Measurements from ENCODE around the gene MRPL58.
"Not testable (repeated sequence)": the region's sequence is repeated elsewhere in the genome, so short reads cannot be mapped to it uniquely, and the experiment has no call there.

Gene MRPL58

DNA sequence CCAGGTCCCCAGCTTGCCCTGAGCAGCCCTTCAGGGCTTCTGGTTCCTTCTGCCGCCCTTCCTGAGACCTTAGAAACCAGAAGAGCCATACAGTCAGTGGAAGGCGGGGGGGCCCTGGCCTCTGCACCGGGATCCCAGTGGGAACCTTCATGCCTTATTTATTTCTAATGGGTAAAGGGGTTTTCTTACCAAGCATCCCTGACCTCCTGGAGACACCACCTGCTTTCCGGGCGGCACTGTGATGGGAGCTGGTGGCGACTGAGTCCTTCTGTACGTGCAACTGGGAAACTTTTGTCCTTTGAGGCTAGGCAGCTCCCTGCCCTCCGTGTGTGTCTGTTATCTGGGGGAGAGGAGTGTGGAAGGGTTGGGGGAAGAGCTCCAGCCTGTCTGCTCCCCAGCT lies 7.2 kb upstream of the MRPL58 start:
- Histone ChIP-seq H3K4me2 (ENCODE audit: low read length) (no peak overlapping the region), H3K27ac (no peak overlapping the region), H3K4me3 (ENCODE audit: low read depth, low read length) (no peak overlapping the region), H3K9me3 (ENCODE audit: control insufficient read depth, low read length) (no peaks in the 10 kb centered on the region), H3K4me1 (no peaks in the 10 kb centered on the region), H3K36me3 (ENCODE audit: control insufficient read depth, insufficient read depth, low read length) (no peaks in the 10 kb centered on the region), H3K79me2 (no peaks in the 10 kb centered on the region), H2AFZ (no peak overlapping the region), H3K27me3 (ENCODE audit: control insufficient read depth, insufficient read depth, low read length) (no peaks in the 10 kb centered on the region), H3K9ac (no peak overlapping the region)
- TF ChIP-seq, protein P1, sequence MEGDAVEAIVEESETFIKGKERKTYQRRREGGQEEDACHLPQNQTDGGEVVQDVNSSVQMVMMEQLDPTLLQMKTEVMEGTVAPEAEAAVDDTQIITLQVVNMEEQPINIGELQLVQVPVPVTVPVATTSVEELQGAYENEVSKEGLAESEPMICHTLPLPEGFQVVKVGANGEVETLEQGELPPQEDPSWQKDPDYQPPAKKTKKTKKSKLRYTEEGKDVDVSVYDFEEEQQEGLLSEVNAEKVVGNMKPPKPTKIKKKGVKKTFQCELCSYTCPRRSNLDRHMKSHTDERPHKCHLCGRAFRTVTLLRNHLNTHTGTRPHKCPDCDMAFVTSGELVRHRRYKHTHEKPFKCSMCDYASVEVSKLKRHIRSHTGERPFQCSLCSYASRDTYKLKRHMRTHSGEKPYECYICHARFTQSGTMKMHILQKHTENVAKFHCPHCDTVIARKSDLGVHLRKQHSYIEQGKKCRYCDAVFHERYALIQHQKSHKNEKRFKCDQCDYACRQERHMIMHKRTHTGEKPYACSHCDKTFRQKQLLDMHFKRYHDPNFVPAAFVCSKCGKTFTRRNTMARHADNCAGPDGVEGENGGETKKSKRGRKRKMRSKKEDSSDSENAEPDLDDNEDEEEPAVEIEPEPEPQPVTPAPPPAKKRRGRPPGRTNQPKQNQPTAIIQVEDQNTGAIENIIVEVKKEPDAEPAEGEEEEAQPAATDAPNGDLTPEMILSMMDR (IDR thresholded peaks at IDR 0.05): no peak

GRCh38 chr17:75006084-75006483 lies 6.4 kb upstream of the MRPL58 start:
- H3K4me2 ChIP-seq (ENCODE audit: low read length); H3K27ac ChIP-seq; H3K36me3 ChIP-seq (ENCODE audit: control insufficient read depth, insufficient read depth, low read length); H2AFZ ChIP-seq; H3K4me3 ChIP-seq (ENCODE audit: low read depth, low read length); H3K9me3 ChIP-seq (ENCODE audit: control insufficient read depth, low read length); H3K9ac ChIP-seq; H3K27me3 ChIP-seq (ENCODE audit: control insufficient read depth, insufficient read depth, low read length); H3K4me1 ChIP-seq; H3K79me2 ChIP-seq: not testable (repeated sequence)

DNA sequence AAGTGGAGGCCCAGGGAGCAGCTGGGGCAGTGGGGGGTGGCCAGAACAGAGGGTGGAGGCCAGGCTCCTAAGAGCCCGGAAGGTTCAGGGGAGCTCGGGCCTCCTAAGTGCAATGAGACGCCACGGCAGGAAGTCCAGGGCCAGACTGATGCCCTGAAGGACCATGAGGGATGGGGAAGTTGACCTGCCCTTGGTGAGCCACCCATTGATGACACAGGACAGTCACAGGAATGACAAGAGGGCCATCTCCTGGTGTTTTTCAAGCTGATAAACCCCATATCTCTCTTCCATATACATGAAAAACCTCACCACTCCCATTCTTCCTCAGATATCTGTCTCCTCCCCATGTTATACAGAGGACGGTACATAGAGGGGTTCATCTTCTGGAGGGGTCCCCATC lies 5.8 kb upstream of the MRPL58 start:
- Histone ChIP-seq H3K27ac (no peak overlapping the region), H3K4me2 (ENCODE audit: low read length) (no peak overlapping the region), H3K36me3 (ENCODE audit: control insufficient read depth, insufficient read depth, low read length) (no peaks in the 10 kb centered on the region), H3K79me2 (no peaks in the 10 kb centered on the region), H3K27me3 (ENCODE audit: control insufficient read depth, insufficient read depth, low read length) (no peaks in the 10 kb centered on the region), H3K4me3 (ENCODE audit: low read depth, low read length) (no peak overlapping the region), H2AFZ (no peak overlapping the region), H3K4me1 (no peaks in the 10 kb centered on the region), H3K9me3 (ENCODE audit: control insufficient read depth, low read length) (no peaks in the 10 kb centered on the region), H3K9ac (no peak overlapping the region)
- TF ChIP-seq, protein P1 (IDR thresholded peaks at IDR 0.05): no peak

DNA sequence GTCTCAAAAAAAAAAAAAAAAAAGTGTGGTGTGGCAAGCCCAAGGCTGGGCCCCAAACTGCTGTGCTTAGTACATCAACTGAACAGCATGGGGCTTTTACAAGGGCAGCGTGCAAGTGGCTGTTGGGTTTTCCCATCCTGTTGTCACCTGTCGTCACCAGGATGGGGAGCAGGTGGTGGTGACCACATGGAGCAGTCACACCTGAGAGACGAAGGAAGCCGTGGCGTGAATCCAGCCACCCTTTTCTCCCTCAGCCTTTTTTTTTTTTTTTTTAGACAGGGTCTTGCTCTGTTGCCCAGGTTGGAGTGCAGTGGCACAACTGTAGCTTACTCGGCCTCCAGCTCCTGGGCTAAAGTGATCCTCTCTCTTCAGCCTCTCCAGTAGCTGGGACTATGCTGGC lies 4.1 kb upstream of the MRPL58 start:
- TF ChIP-seq, protein P1 (IDR thresholded peaks at IDR 0.05): no peak
- Histone ChIP-seq H2AFZ (no peak overlapping the region), H3K79me2 (peaks cover 4% of the 10 kb centered on the region), H3K9me3 (ENCODE audit: control insufficient read depth, low read length) (no peaks in the 10 kb centered on the region), H3K27me3 (ENCODE audit: control insufficient read depth, insufficient read depth, low read length) (no peaks in the 10 kb centered on the region), H3K4me3 (ENCODE audit: low read depth, low read length) (no peak overlapping the region), H3K36me3 (ENCODE audit: control insufficient read depth, insufficient read depth, low read length) (no peaks in the 10 kb centered on the region), H3K4me2 (ENCODE audit: low read length) (no peak overlapping the region), H3K4me1 (peaks cover 4% of the 10 kb centered on the region), H3K9ac (no peak overlapping the region), H3K27ac (no peak overlapping the region)

DNA sequence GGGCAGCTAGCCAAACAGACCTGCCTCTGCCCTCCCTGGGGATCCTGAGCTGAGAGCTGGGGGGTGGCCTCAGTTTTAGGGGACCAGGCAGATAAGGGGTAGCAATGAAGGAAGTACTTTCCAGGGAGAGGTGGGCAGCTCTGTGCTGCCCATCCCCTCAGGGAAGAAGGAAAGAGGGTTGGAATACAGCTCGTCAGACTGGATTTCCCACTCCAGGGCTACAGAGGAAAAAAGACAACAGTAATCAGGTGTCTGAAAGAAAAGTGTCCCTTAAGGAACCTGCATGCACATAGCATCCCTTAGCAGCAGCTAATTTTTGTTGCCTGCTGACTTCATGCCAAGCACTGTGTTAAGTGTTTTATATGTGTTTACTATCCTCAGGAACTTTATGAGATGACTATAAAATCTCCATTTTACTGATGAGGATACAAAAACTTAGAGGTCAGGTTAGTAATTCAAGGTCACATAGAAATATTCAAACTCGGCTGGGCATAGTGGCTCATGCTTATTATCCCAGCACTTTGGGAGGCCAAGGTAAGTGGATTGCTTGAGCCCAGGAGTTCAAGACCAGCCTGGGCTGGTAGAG lies 3.2 kb upstream of the MRPL58 start:
- Histone ChIP-seq H3K4me1 (peaks cover 6% of the 10 kb centered on the region), H3K36me3 (ENCODE audit: control insufficient read depth, insufficient read depth, low read length) (no peaks in the 10 kb centered on the region), H2AFZ (no peak overlapping the region), H3K4me3 (ENCODE audit: low read depth, low read length) (no peak overlapping the region), H3K27ac (no peak overlapping the region), H3K79me2 (peaks cover 5% of the 10 kb centered on the region), H3K4me2 (ENCODE audit: low read length) (no peak overlapping the region), H3K27me3 (ENCODE audit: control insufficient read depth, insufficient read depth, low read length) (no peaks in the 10 kb centered on the region), H3K9me3 (ENCODE audit: control insufficient read depth, low read length) (no peaks in the 10 kb centered on the region), H3K9ac (no peak overlapping the region)
- TF ChIP-seq, protein P1 (IDR thresholded peaks at IDR 0.05): no peak
